Measurements from ENCODE around the gene FBF1.

The FBF1 gene

DNA sequence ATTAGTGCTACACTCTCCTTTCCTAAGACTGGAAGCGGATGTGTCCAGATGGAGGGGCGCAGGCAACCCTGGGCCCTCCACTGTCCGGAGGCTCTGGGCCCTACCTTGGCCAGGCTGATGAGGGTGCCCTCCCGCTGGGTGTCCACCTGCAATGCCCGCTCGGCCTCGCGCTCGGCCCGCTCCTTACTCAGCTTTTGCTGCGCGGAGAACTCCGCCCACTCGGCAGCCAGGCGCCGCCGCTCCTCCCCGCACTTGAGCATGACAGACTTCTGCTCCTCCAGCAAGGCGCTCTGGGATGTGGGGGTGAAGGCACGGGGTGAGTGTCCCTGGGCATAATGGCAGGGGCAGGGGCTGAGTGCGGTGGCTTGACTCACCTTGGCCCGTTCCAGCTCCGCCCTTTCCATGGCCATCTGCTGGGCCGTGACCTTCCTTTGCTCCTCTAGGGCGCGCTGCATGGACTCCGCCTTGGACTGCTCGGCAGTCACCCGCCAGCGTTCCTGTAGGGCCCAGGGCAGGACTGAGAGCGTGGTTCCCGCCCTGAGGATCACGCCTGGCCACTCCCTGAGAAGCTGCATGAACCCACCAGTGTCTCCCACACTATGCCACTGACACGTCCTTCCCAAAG lies 26.1 kb downstream of the FBF1 start:
- no peak for DNase-seq

DNA sequence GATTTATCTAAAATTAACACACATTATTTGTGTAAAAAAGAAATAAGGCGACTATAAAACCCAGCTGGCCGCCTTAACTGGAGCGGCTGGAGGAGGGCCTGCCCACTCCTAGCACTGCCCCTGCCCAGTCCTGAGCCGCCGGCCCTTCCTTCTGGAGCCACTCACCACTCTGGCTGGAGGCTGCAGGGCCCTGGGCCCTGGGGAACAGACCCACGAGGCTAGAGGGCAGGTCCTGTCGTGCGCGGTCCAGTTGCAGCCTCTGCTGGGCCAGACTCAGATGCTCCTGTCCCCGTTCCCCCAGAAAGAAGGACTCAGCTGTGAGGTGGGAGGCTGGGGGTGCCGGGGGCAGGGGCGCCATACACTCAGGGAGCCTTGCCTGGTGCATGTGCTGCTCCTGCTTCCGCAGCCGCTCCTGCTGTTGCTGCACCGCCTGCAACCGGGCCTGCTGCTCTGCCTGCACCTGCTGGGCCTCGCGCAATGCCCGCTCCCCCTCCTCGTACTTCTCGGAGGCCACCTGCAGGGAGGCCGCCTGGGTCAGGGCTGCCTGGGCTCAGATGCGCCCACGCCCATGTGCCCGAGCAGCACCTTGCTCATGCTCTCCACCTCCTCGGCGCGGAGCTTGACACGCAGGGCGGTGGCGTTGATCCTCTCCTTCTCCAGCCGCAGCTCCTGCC lies 27.2 kb downstream of the FBF1 start:
- DNase-seq: no peak

DNA sequence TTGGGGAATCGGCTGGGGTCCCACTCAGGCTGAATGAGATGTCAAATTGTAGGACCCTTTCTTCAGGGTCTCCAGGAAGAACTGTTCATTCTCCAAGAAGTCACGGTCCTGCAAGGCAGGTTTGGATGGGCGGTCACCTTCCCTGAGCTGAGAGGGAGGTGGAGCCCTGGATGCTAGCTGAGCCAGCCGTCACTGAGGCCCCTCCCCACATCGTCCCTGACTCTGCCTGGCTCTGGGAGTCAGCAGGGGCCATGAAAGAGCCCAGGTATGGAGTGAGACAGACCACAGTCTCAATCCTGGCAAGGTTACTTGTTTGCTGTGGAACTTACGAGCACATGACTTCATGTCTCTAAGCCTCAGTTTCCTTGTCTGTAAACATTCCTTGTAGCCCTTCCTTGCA lies 30.1 kb downstream of the FBF1 start:
- no peak for DNase-seq

DNA sequence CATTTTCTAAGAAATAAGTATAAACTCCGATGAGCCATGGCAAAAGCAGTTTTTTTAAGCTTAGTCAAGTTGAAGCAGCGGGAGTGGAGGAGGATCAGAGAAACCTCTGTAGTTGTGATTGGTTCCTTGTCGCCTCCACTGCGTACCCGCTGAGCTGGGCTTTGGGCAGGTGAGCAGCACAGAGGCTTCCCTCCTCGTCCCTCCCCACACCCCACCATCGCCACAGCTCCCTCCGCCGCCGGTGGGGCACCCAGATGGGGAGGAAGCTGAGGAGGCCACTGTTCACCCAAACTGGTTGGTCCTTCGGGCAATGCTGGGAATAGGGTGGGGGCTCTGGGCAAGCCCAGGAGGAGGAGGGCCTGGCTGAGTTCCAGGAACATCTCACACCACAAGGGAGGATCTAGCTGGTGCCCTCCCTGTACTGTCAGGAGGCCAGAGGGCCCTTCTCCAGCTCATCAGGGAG lies 31.0 kb downstream of the FBF1 start:
- peak in 1 of 2 experiments; percentile 40 for DNase-seq

DNA sequence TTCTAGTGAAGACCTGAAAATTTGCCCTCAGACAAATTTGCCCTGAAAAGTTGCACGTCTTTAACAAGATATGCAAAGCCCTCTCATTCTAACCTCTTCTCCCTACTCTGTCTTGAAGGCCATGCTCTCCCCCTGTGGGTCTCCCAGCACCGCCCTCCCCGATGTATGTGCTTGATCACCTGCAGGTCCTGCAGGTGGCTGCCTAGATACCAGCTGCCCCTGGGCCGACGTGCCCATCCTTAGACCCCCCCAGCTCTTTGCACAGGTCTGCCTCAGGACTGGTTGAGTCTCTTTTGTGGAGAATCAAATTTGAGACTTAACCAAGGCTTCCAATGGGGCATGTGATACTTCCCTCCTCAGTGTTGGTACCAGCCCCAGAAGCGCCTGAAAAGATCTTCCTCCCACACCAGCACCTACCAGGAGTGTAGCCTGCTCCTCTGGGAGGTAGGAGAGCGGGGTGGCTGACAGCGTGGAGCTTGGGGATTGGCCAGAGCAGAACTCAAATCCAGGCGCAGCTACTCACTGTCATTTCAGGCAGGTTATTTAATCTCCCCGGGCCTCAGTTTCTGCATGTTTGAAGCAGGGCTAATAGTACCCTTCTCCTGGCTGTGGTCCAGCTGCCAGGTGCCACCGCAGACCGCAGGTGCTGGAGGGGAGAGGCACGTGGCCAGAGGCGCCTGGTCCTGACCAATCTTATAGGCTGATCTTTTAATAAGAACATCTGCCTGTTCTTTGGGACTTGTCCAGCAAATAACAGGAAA lies 31.6 kb downstream of the FBF1 start:
- DNase-seq: no peak

DNA sequence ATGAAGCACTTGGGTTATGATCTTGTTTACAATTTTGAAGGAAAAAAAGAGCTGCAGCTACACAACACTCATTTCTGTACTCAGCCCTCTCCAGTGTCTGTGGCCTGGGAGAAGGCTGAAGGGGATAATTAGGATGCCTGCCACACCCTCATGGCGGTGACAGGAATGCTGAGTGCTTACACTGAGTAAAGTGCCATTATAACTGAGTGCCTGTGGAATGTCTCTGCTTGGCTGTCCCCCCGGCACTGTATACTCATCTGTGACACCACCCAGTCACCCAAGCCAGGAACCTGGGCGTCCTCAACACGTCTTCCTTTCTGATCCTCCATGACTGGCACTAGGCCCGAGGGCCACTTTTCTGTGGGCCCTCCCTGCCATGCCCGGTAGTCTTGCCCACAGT lies 32.6 kb downstream of the FBF1 start:
- no peak for DNase-seq

DNA sequence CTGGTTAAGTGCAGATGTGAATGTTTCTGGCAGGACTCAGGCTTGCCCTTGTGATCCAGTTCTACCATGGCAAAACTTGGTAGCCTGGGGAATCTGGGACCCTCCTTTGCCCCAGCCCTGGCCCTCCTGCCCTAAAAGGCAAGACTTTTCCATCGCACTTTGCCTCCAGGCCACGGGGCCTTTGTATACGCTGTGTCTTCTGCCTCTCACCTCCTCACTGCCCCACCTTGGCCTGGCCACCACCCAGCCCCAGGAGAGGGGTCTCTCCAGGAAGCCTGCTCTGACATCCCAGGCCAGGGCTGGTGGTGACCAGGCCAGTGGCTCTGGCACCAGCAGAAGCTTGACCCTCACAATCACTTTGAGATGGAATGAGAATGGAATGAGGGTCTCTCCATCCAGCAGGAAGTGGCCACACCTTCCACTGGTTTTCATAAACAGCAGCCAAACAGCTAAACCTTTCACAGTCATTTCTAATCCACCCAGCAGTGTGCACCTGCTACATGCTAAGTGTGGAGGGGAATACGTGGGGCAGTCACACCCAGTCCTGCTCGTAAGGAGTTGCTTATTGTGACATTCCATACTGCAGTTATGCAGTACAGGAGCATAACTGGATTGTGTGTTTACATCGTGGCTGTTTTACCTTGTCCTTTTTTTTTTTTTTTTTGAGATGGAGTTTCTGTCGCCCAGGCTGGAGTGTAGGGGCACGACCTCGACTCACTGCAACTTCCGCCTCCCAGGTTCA lies 34.5 kb downstream of the FBF1 start:
- DNase-seq: no peak

DNA sequence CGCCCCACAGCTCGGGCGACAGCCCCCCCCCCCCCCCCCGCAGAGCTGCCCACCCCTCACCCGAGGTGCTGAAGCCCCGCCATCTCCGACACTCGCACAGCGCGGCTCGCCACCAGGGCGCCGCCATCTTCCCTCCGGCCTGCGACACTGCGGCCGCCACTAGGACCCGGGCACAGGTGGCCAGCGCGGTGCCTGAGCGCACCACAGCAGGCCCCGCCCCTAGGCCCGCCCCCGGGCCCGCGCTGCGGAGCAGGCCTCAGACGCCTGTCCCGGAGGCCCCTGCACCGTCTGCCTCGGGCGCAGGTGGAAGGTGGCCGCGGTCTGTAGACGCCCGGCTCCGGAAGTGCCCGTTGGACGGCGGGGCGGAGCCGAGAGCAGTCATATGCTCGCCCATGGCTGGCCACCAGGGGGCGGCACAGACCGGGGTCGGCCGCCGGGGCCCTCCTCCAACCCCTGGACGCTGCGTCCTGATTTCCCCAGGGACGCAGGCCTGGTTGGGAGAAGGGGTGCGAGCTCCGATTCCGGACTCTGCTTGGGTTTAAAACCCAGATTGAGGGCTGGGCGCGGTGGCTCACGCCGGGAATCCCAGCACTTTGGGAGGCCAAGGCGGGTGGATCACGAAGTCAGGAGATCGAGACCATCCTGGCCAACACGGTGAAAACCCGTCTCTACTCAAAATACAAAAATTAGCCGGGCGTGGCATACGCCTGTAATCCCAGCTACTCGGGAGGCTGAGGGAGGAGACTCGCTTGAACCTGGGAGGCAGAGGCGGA lies 35.9 kb downstream of the FBF1 start, which contains the start of gene MRPL38:
Gene MRPL38, minus strand, starts transcription at position 136 of the 773 bp plus-strand sequence. Its CDS starts 9 bp downstream, at position 127.
- DNase-seq: peak; percentile 91 to 98

DNA sequence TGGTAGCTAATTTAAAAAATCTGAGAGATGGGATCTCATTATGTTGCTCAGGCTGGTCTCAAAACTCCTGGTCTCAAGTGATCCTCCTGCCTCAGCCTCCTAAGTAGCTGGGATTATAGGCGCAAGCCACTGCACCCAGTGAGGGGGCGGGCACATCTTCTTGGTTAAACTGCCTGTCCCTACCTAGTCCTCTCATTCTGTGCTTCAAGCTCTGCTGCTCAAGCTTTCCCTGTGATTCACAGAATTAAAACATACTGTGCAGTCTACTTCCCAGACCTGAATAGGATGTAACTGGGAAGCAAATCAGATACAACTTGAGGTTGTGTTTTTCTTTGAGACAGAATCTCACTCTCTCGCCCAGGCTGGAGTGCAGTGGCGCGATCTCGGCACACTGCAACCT lies 38.4 kb downstream of the FBF1 start:
- DNase-seq: no peak

DNA sequence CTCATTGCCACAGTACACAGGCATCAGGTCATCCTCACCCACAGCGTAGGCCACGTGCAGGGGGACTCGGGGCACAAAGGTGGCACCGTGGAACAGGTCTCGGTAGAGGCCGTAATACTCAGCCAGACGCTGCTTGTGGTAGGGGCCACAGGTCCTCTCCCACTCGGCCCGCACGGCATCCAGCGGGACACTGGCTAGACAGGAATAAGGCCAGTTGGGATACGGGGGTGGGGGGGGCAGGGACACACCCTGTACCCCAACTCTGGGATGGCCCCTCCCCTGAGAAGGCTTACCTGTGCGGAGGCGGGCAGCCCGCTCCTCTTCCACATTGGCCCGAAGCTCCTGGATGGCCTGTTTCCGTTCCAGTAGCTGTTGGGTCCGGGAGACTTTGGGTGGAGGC lies 39.1 kb downstream of the FBF1 start:
- no peak for DNase-seq

DNA sequence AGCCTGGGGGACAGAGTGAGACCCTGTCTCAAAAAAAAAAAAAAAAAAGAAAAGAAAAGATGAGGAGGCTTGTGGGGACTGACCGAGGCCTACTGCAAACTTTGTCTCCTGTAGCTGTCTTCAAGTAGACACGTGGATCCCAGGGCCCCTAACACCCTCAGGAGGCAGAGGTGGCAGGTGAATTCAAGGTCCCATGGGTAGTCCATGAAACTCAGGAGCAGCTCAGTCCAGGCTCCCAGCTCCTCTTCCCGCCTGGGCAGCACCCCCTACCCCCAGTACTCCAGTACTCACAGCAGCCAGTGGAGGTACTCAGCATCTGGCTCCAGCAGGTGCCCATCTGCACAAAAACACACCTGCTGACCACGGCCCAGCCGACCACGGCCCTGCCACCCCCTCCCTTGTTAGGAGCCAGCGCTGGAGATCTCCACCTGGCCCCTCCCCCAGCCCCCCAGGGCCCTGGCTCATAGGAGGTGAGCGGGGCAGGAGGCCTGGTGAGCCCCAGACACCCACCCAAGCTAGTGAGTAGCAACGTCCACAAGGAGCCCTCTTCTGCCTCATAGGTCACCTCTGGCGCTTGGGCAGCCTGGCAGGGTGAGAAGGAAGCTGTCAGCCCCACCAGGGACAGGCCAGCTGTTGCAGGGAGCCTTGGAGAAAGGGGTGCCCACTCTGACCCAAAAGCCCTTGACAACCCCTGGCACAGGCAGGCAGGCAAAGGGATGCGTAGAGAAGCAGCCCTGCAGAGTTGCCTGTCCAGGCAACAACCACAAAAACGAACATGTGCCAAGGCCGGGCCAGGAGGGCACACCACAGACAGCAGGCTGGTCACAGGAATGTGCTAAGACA lies 39.9 kb downstream of the FBF1 start:
- no peak for DNase-seq

DNA sequence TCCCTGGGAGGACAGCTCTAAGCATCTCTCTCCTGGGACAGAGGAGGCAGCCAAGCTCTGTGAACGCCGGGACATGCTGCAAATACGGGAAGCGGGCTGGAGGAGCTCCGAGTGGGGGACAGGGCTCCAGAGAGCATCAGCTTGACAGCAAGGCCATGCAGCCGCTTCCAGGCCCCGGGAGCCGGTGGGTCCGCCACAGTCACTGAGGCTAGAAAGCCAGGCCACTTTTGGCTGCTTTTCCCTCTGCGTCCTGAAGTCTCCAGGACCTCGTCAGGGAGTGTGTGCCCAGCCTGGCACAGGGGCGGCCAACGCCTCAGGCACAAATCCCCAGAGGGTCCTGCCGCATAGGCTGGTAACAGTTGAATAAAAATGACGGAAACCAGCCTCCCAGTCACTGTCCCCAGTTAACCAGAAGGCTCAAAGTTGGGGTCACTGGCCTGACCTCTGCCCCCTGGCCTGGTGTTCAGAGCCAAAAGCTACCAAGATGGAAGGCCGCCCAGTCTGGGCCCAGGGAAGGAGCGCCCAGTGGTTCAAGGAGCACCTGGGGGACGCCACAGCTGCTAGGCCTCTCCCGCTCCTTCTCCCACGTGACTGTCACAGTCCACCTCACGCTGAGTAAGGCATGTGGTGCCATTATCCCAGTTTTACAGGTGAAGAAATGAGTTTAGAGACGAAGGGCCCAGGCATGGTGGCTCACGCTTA lies 40.9 kb downstream of the FBF1 start:
- no peak for DNase-seq

DNA sequence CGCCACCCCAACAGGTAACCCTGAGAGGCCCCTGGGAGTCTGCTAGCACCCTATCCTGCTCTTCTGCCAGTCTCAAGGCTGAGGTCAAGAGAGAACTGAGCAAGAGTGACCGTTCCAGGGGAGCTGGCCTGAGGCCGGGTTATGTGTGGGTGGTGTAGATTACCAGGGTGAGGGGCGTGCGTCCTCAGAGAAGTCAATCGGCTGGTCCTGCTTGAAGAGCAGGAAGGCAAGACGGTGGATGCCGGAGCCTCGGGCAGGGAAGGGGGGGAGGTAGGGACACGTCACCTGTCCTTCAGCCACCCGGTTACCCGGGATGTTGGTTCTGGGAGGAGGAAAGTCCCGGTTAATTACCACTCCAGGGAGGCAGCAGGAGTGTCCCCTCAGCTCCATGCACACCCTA lies 41.5 kb downstream of the FBF1 start:
- no peak for DNase-seq

DNA sequence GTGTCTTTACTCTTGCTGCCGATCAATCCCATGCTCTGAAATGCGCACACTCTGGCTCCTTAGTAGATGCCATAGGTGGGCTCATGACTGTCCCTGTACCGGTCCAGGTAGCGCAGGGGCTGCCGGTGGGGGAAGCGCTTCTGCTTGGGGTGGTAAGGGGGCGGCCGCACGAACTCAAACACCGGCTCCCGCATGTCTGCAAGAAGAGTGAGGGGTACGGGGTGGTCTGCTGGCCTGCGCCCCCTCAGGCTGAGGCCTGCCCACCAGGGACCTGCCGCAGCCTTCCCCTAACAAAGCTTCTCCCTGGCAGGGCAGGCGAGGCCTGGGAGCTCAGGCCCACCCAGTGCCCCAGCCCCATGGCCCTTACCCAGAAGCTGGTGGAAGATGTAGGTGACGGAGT lies 42.1 kb downstream of the FBF1 start:
- DNase-seq: no peak

DNA sequence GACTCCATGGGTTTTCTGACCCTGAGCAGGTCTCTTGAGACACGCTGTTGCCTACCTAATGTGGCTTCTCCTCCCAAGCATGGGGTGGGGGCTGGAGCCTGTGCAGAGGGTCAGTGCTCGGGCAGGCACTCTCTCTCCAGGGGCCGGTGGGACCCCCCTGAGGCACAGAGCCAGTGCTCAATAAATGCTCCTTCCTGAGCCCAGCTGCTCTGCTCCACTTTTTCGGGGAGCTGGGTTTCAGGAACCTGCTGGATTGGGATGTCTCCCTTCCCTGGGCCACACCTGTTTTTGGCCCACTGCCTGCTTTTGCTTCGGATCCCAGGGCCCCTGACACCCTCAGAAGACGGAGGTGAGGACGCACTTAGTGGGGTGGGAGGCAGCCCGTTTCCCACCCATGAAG lies 42.8 kb downstream of the FBF1 start:
- no peak for DNase-seq

DNA sequence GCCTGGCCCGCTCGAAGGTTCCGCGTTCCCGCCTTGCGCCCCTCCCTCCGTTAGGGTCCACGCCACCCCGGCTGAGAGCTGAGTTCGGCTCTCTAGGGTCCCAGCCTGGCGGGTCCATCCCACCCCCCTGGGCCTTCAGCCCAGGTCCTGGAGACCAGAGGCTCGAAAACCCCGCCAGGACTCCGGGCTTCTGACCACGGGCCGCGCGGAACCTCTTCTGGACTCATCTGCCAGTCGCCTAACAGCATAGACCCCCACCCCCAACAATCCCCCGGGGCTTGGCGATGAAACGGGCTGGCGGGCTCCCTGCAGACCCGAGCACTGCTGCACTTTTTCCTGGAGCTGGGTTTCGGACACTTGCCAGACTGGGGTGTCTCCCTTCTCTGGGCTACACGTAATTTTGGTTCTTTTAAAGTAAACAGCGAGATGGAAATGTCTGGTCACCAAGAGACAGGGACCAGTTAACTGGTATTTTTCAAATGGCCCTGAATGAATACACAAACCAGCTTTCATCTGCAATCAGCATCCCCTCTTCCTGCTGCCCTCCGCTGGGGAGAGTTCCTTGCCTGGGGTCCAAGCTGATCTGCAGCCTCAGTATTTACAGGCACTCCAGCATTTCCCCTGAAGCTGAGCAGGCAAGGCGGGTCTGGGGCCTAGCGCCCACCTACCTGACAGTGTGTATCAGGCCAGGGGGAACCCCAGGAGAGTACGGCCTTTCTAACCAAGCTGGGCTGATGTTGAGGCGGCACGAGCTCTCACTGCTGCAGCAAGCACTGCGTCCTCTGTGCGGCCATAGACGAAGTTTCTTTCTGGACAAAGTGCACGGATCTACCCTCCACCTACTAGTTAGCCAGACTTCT lies 43.5 kb downstream of the FBF1 start:
- DNase-seq: no peak

DNA sequence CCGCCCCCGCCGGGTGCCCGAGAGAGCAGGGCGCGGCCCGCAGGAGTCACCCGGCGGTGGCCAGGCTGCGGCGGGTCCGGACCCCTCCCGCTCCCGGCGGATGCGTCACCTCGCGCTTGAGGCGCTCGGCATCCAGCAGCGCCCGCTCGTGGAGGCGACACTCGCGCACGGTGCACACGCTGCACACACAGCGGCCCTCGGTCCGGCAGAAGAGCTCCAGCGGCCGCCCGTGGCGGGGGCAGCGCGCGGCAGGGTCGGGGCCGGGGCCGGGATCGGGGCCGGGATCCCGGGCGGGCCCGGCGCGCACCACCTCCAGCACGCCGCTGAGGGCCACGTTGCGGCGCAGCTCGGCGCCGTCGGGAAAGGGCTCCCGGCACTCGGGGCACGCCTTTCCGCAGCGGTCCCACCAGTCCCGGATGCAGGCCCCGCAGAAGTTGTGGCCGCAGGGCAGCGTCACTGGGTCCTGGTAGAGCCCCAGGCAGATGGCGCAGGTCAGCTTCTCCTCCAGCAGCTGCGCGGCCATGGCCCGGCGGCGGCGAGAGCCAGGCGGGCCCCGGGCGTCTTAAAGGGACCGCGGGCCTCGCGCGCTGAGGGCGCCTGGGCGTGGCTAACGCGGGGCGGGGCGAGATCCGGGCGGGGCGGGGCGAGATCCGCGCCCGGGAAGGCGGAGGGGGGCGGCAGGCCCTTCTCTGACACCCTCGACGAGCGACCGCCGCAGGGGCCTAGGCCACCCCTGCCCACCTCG lies 44.3 kb downstream of the FBF1 start, which contains the start of gene TRIM65:
Gene TRIM65, minus strand, starts transcription at position 537 of the 745 bp plus-strand sequence. Its CDS starts 14 bp downstream, at position 523.
- DNase-seq: peak; percentile 37 to 87

DNA sequence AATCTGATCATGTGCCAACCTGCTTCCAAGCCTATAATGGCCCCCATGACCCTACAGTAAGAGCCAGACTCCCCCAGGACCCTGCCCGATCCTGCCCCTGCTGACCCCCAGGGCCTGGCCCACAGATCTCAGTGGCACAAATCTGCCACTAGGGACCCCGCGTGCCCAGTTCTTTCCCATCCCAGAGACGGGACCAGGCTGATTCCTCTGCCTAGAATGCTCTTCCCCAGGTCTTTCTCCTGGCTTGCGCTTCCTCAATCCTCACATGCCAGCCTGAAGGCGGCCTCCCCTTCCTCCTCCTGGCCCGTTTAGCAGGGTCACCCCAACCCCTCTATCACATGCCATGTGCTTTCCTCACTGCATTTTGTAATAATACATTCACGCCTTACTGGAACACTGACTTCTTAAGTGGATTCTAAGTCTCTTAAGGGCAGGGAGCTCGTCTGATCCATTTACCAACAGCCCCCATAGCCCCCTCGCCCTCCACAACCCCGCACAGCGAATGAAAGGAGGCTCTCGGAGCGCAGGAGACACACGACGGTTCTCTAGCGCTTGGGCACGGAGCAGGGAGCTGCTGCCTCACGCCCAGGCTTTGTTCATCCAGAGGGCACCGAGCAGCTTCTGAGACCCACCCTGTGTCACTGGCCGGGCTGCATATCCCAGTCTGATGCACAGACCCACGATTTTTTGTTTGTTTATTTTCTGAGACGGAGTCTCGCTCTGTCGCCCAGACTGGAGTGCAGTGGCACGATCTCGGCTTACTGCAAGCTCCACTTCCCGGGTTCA lies 45.3 kb downstream of the FBF1 start:
- DNase-seq: peak; percentile 34 to 36

Data from NCI-H446 (cell line).